HepG2 (cell line): Measurements from ENCODE around the gene FBXW8. TPM values are rescaled to one million over a fixed set of nuclear protein-coding genes. Genes with fewer than 3 reads are reported as not detected.

ENCODE experiments used
- ATAC-seq: fragments of 200-7000 bp; cut with Tn5 transposase; 3 replicates; pipeline ENCODE4 v1.9.1; 2020; ENCODE audit warnings: mild to moderate bottlenecking, moderate library complexity
- BruUV-seq: library from RNA; stranded (reverse); fragments of 400-500 nt; replicated peaks from 2 replicates; lab custom pipeline; 2021; lab: Mats Ljungman, UMichigan
- CTCF ChIA-PET: fragments of 300-600 bp; formaldehyde crosslinking; extraction: SDS; loops from one replicate; lab custom pipeline; 2021; ENCODE audit warnings: low total read pairs, inconsistent platforms, low intra/inter-chr PET ratio; lab: Yijun Ruan, JAX
- POLR2A ChIA-PET: fragments of 350-600 bp; sonication (Branson Sonifier 250); formaldehyde crosslinking; loops from one replicate; lab custom pipeline; 2020; ENCODE audit warnings: antibody characterized with exemption, inconsistent platforms; lab: Yijun Ruan, JAX
- DNase-seq: peaks from one replicate; pipeline ENCODE4 v3.0.0-alpha.2; 2015; ENCODE audit warnings: low spot score
- FAIRE-seq: peaks from 3 replicates; lab custom pipeline; 2011; peaks lifted over from hg19 to GRCh38; lab: Jason Lieb, UNC
- H2AFZ ChIP-seq: one replicate; pipeline ENCODE4 v1.6.1; 2011; ENCODE audit warnings: low read length, inconsistent platforms
- H3K27ac ChIP-seq: fragments of 300-600 bp; 3 replicates; pipeline ENCODE4 v1.8.0; 2011; ENCODE audit warnings: mixed run types, mild to moderate bottlenecking, mixed read lengths, low read length, inconsistent platforms; ENCODE audit not compliant: insufficient read depth; ENCODE audit errors: extremely low read length
- H3K27me3 ChIP-seq, 2 experiments: fragments of 200-600 bp in 1 of 2; 2 replicates in 1 of 2; 3 replicates in 1 of 2; pipeline versions ENCODE4 v1.6.0 to v1.8.0; 2011; ENCODE audit warnings: low read length in 2 of 2, mild to moderate bottlenecking in 2 of 2, moderate library complexity in 2 of 2, inconsistent platforms in 1 of 2; ENCODE audit not compliant: insufficient read depth in 2 of 2, control insufficient read depth in 1 of 2
- H3K36me3 ChIP-seq, 2 experiments: fragments of 200-600 bp in 1 of 2; replicated peaks in 1 of 2; 2 replicates in 1 of 2; 3 replicates in 1 of 2; pipeline versions ENCODE4 v1.5.1 to v1.8.0; 2011; ENCODE audit warnings: low read length in 2 of 2, inconsistent platforms in 1 of 2; ENCODE audit not compliant: insufficient read depth in 2 of 2, control insufficient read depth in 1 of 2
- H3K4me1 ChIP-seq: 2 replicates; pipeline ENCODE4 v1.5.1; 2012; ENCODE audit warnings: low read length, inconsistent platforms; ENCODE audit not compliant: insufficient read depth
- H3K4me2 ChIP-seq: 2 replicates; pipeline ENCODE4 v1.6.0; 2011; ENCODE audit warnings: low read depth, low read length, inconsistent platforms
- H3K4me3 ChIP-seq, 3 experiments: fragments of 200-600 bp in 1 of 3; sonication (generic), shearing (Covaris generic) in 1 of 3; replicated peaks in 1 of 3; 2 replicates each; pipeline ENCODE4 v1.5.1; 2011 to 2016; ENCODE audit warnings: low read length in 3 of 3, inconsistent platforms in 2 of 3, low read depth in 2 of 3, mild to moderate bottlenecking in 2 of 3, control low read depth in 1 of 3, mixed read lengths in 1 of 3; ENCODE audit not compliant: insufficient read depth in 1 of 3
- H3K79me2 ChIP-seq: one replicate; pipeline ENCODE4 v1.6.1; 2011; ENCODE audit warnings: low read length, inconsistent platforms; ENCODE audit not compliant: insufficient read depth
- H3K9ac ChIP-seq: 2 replicates; pipeline ENCODE4 v1.6.0; 2011; ENCODE audit warnings: mild to moderate bottlenecking, low read depth, low read length, inconsistent platforms; ENCODE audit not compliant: insufficient read depth
- H3K9me3 ChIP-seq: 2 replicates; pipeline ENCODE4 v1.5.1; 2012; ENCODE audit warnings: mild to moderate bottlenecking, low read length
- H4K20me1 ChIP-seq: 2 replicates; pipeline ENCODE4 v1.6.0; 2011; ENCODE audit warnings: inconsistent platforms, mild to moderate bottlenecking, low read length, moderate library complexity; ENCODE audit not compliant: insufficient read depth
- EEA1 ChIP-seq: sonication (generic); formaldehyde crosslinking; IDR thresholded peaks from 2 replicates; pipeline ENCODE4 v1.5.1; 2020; ENCODE audit warnings: mild to moderate bottlenecking, missing genetic modification reagents, borderline replicate concordance
- ELF1 ChIP-seq: sonication (generic); formaldehyde crosslinking; IDR thresholded peaks from 2 replicates; pipeline ENCODE4 v1.4.0; 2020; ENCODE audit warnings: missing genetic modification reagents
- FLYWCH1 ChIP-seq: sonication (generic); formaldehyde crosslinking; IDR thresholded peaks from 2 replicates; pipeline ENCODE4 v1.8.1; 2023; ENCODE audit warnings: mild to moderate bottlenecking, missing genetic modification reagents
- IRX3 ChIP-seq: sonication (generic); formaldehyde crosslinking; IDR thresholded peaks from 2 replicates; pipeline ENCODE4 v1.8.1; 2023; ENCODE audit warnings: mild to moderate bottlenecking, low read depth, missing genetic modification reagents, borderline replicate concordance
- MTA3 ChIP-seq: sonication (generic); formaldehyde crosslinking; IDR thresholded peaks from 2 replicates; pipeline ENCODE4 v1.4.0; 2020; ENCODE audit warnings: missing genetic modification reagents
- NKX3-1 ChIP-seq: sonication (generic); formaldehyde crosslinking; IDR thresholded peaks from 2 replicates; pipeline ENCODE4 v1.5.0; 2020; ENCODE audit warnings: missing genetic modification reagents
- SMYD3 ChIP-seq: sonication (generic); formaldehyde crosslinking; IDR thresholded peaks from 2 replicates; pipeline ENCODE4 v1.8.1; 2023; ENCODE audit warnings: mild to moderate bottlenecking, missing genetic modification reagents
- SOX6 ChIP-seq, 2 experiments: fragments of 450-650 bp in 1 of 2; sonication (generic) in 1 of 2; formaldehyde crosslinking in 1 of 2; IDR thresholded peaks; 2 replicates each; pipeline versions ENCODE4 v1.4.0 to v1.6.1; 2017 to 2020; ENCODE audit warnings: antibody characterized with exemption in 1 of 2, mild to moderate bottlenecking in 1 of 2, missing genetic modification reagents in 1 of 2
- STAT5B ChIP-seq: sonication (generic); formaldehyde crosslinking; IDR thresholded peaks from 2 replicates; pipeline ENCODE4 v1.4.0; 2020; ENCODE audit warnings: missing genetic modification reagents
- TBP ChIP-seq: sonication (generic); formaldehyde crosslinking; IDR thresholded peaks from 2 replicates; pipeline ENCODE4 v1.5.0; 2020; ENCODE audit warnings: missing genetic modification reagents
- ZNF224 ChIP-seq: sonication (generic); formaldehyde crosslinking; IDR thresholded peaks from 2 replicates; pipeline ENCODE4 v1.5.0; 2020; ENCODE audit warnings: mild to moderate bottlenecking, missing genetic modification reagents
- ZNF331 ChIP-seq: sonication (generic); formaldehyde crosslinking; IDR thresholded peaks from 2 replicates; pipeline ENCODE4 v1.4.0; 2020; ENCODE audit warnings: missing genetic modification reagents
- ZNF749 ChIP-seq: sonication (generic); formaldehyde crosslinking; IDR thresholded peaks from 2 replicates; pipeline ENCODE4 v1.8.0; 2022; ENCODE audit warnings: mild to moderate bottlenecking, missing genetic modification reagents, moderate library complexity, borderline replicate concordance
- WGBS: methylation state at CpG from one replicate; pipeline ENCODE4 v1.1.6; 2017; ENCODE audit warnings: low lambda C conversion rate; 5-methylcytosine and 5-hydroxymethylcytosine counted together
- in situ Hi-C: cut with HindIII; loops from 2 replicates; pipeline ENCODE4 v1.10.0; 2017; ENCODE audit warnings: low pct_unique_long_range_greater_than_20kb; ENCODE audit not compliant: extremely low pct_ligation_motif_present
- intact Hi-C: fragments of 100-400 bp; cut with micrococcal nuclease; formaldehyde crosslinking; loops from one replicate; pipeline ENCODE4 v1.10.0; 2022; ENCODE audit not compliant: unreplicated experiment
- polyA plus RNA-seq, 8 experiments: library from polyadenylated mRNA; depleted of rRNA in 3 of 8; stranded (reverse) in 7 of 8; unstranded in 1 of 8; fragments of >200 nt; fragmentation: Illumina TruSeq in 4 of 8; extraction: Trizol in 4 of 8; gene quantifications; 2 replicates each; pipeline versions ENCODE4 v1.2.1 to v1.2.3, GENCODE V29; 2011 to 2016; ENCODE audit warnings: low read depth in 4 of 8, missing spikeins in 1 of 8, mixed read lengths in 1 of 8; ENCODE audit not compliant: insufficient read depth in 1 of 8
- total RNA-seq, 5 experiments: library from RNA; depleted of rRNA; stranded (reverse); fragments of >200 nt; fragmentation: Illumina TruSeq; extraction: Trizol; gene quantifications; 2 replicates each; pipeline ENCODE4 v1.2.3, GENCODE V29; 2016; ENCODE audit warnings: low read depth in 1 of 5
- TF ChIP-seq, protein P1 (sequence below): sonication (generic); formaldehyde crosslinking; IDR thresholded peaks from 2 replicates; pipeline ENCODE4 v1.5.0; 2020; ENCODE audit warnings: missing genetic modification reagents
- TF ChIP-seq, protein P2 (sequence below): sonication (generic); formaldehyde crosslinking; IDR thresholded peaks from 2 replicates; pipeline ENCODE4 v1.8.1; 2023; ENCODE audit warnings: missing genetic modification reagents, inconsistent platforms, borderline replicate concordance
- TF ChIP-seq, protein P3 (sequence below): sonication (generic); formaldehyde crosslinking; IDR thresholded peaks from 2 replicates; pipeline ENCODE4 v1.4.0; 2020; ENCODE audit warnings: missing genetic modification reagents
- TF ChIP-seq, protein P4 (sequence below): IDR thresholded peaks from 2 replicates; pipeline ENCODE4 v1.4.0; 2020; ENCODE audit warnings: mild to moderate bottlenecking, missing genetic modification reagents

The FBXW8 gene
- total and polyA plus RNA-seq, 2 of the 13 experiments (the other 11 are each of a cell fraction or from before 2014, with no cell fraction given) = 5.1 to 5.9 TPM

DNA sequence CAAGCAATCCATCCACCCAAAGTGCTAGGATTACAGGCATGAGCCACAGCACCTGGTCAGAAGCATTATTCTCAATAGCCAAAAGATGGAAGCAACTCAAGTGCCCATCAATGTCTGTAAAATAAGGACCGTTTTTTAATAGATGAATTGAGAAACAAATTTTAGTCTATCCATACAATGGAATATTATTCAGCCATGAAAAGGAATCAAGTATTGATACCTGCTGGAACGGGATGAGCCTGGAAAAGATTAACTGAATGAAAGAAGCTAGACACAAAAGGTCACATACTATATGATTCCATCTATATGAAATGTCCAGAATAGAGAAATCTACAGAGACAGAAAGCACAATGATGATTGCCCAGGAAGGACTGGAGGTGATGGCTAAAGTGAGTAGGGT, 9.1 kb upstream of the FBXW8 start:
- no peaks in the 10 kb centered on the region for H4K20me1 ChIP-seq
- H3K9ac ChIP-seq = no peak overlapping the region
- no peak overlapping the region for H3K4me3 ChIP-seq
- no peak for TF ChIP-seq SOX6 (IDR thresholded peaks at IDR 0.05)
- no peak for TF ChIP-seq SOX6 (CRISPR knock-in tag; IDR thresholded peaks at IDR 0.05)
- no peak for TF ChIP-seq ELF1 (CRISPR knock-in tag)
- no peak for TF ChIP-seq ZNF224
- TF ChIP-seq SMYD3 = no peak
- no peak for TF ChIP-seq ZNF331 (CRISPR knock-in tag)
- no peak for TF ChIP-seq MTA3 (CRISPR knock-in tag)
- TF ChIP-seq IRX3 = no peak
- no peak for TF ChIP-seq EEA1 (CRISPR knock-in tag)
- no peak for TF ChIP-seq ZNF749 (CRISPR knock-in tag)
- TF ChIP-seq, protein P1, sequence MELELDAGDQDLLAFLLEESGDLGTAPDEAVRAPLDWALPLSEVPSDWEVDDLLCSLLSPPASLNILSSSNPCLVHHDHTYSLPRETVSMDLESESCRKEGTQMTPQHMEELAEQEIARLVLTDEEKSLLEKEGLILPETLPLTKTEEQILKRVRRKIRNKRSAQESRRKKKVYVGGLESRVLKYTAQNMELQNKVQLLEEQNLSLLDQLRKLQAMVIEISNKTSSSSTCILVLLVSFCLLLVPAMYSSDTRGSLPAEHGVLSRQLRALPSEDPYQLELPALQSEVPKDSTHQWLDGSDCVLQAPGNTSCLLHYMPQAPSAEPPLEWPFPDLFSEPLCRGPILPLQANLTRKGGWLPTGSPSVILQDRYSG (CRISPR knock-in tag) = no peak
- TF ChIP-seq, protein P2, sequence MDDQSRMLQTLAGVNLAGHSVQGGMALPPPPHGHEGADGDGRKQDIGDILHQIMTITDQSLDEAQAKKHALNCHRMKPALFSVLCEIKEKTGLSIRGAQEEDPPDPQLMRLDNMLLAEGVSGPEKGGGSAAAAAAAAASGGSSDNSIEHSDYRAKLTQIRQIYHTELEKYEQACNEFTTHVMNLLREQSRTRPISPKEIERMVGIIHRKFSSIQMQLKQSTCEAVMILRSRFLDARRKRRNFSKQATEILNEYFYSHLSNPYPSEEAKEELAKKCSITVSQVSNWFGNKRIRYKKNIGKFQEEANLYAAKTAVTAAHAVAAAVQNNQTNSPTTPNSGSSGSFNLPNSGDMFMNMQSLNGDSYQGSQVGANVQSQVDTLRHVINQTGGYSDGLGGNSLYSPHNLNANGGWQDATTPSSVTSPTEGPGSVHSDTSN (CRISPR knock-in tag) = no peak
- no peak for TF ChIP-seq STAT5B (CRISPR knock-in tag)
- TF ChIP-seq, protein P3, sequence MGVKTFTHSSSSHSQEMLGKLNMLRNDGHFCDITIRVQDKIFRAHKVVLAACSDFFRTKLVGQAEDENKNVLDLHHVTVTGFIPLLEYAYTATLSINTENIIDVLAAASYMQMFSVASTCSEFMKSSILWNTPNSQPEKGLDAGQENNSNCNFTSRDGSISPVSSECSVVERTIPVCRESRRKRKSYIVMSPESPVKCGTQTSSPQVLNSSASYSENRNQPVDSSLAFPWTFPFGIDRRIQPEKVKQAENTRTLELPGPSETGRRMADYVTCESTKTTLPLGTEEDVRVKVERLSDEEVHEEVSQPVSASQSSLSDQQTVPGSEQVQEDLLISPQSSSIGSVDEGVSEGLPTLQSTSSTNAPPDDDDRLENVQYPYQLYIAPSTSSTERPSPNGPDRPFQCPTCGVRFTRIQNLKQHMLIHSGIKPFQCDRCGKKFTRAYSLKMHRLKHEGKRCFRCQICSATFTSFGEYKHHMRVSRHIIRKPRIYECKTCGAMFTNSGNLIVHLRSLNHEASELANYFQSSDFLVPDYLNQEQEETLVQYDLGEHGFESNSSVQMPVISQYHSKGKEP (CRISPR knock-in tag) = no peak
- no peak for TF ChIP-seq NKX3-1 (CRISPR knock-in tag)
- TF ChIP-seq TBP = no peak
- no peak for TF ChIP-seq FLYWCH1 (CRISPR knock-in tag)
- TF ChIP-seq, protein P4, sequence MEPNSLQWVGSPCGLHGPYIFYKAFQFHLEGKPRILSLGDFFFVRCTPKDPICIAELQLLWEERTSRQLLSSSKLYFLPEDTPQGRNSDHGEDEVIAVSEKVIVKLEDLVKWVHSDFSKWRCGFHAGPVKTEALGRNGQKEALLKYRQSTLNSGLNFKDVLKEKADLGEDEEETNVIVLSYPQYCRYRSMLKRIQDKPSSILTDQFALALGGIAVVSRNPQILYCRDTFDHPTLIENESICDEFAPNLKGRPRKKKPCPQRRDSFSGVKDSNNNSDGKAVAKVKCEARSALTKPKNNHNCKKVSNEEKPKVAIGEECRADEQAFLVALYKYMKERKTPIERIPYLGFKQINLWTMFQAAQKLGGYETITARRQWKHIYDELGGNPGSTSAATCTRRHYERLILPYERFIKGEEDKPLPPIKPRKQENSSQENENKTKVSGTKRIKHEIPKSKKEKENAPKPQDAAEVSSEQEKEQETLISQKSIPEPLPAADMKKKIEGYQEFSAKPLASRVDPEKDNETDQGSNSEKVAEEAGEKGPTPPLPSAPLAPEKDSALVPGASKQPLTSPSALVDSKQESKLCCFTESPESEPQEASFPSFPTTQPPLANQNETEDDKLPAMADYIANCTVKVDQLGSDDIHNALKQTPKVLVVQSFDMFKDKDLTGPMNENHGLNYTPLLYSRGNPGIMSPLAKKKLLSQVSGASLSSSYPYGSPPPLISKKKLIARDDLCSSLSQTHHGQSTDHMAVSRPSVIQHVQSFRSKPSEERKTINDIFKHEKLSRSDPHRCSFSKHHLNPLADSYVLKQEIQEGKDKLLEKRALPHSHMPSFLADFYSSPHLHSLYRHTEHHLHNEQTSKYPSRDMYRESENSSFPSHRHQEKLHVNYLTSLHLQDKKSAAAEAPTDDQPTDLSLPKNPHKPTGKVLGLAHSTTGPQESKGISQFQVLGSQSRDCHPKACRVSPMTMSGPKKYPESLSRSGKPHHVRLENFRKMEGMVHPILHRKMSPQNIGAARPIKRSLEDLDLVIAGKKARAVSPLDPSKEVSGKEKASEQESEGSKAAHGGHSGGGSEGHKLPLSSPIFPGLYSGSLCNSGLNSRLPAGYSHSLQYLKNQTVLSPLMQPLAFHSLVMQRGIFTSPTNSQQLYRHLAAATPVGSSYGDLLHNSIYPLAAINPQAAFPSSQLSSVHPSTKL (CRISPR knock-in tag) = no peak
- no peaks in the 10 kb centered on the region for H3K79me2 ChIP-seq
- no peak overlapping the region for H3K4me2 ChIP-seq
- no peak overlapping the region for H3K27ac ChIP-seq
- DNase-seq (no peak), ATAC-seq (no peak), FAIRE-seq (no peak)
- H2AFZ ChIP-seq = no peak overlapping the region
- peaks cover 0 to 7% of the 10 kb centered on the region in 2 experiments; a peak in 2 of 5 replicates for H3K27me3 ChIP-seq
- in situ Hi-C loops = no loop called here
- POLR2A ChIA-PET = no interaction called here
- H3K9me3 ChIP-seq = no peaks in the 10 kb centered on the region
- H3K4me1 ChIP-seq = no peaks in the 10 kb centered on the region
- CTCF ChIA-PET = no interaction called here
- no TSS peak for BruUV-seq
- no peaks in the 10 kb centered on the region for H3K36me3 ChIP-seq
- WGBS = 2% methylated on average over 2 of the region's 2 CpGs
- intact Hi-C loops = no loop called here
